Measurements from ENCODE around the gene MAP7D2. TPM values are rescaled to one million over a fixed set of nuclear protein-coding genes. Genes with fewer than 3 reads are reported as not detected.

MAP7D2 gene
- total and polyA plus RNA-seq, 2 of the 4 experiments (the other 2 are of a cell fraction): 0.18 to 0.19 TPM

- intact Hi-C loops (cut with micrococcal nuclease) (no loop called here), dilution Hi-C loops (cut with HindIII; ENCODE audit: low sequenced_read_pairs, unreplicated experiment) (no loop called here), in situ Hi-C loops (cut with MboI; ENCODE audit: low sequenced_read_pairs) (no loop called here)
- Histone ChIP-seq H3K14ac (replicated peaks; ENCODE audit: low read depth, low read length) (no peak overlapping the region), H2BK15ac (ENCODE audit: low read depth, low read length) (no peak overlapping the region), H4K5ac (ENCODE audit: low read depth, low read length) (no peak overlapping the region), H3K9me1 (ENCODE audit: insufficient read depth, low read length) (no peaks in the 10 kb centered on the region), H3K4me2 (ENCODE audit: low read depth, low read length) (no peak overlapping the region), H4K8ac (ENCODE audit: low read depth in 2 of 2, low read length in 2 of 2) (no peak overlapping the region), H2AK9ac (replicated peaks; ENCODE audit: low read depth, low read length, poor library complexity) (no peak overlapping the region), H2BK120ac (ENCODE audit: low read depth, low read length) (no peak overlapping the region), H3K36me3 (ENCODE audit: control insufficient read depth, insufficient read depth, low read length) (no peaks in the 10 kb centered on the region), H3K79me1 (ENCODE audit: low read depth in 1 of 2, low read length in 2 of 2) (no peaks in the 10 kb centered on the region), H3K4me1 (ENCODE audit: control insufficient read depth, insufficient read depth, low read length) (no peaks in the 10 kb centered on the region), H3K4ac (ENCODE audit: low read depth, low read length) (no peak overlapping the region), H3K9ac (ENCODE audit: low read depth, low read length) (no peak overlapping the region), H2BK5ac (ENCODE audit: low read depth, low read length, poor library complexity, severe bottlenecking) (no peak overlapping the region), H2AFZ (replicated peaks; ENCODE audit: low read length, poor library complexity) (no peak overlapping the region), H3K27me3 (ENCODE audit: control insufficient read depth, insufficient read depth, low read length) (peaks cover 12% of the 10 kb centered on the region), H3K23ac (ENCODE audit: low read depth, low read length) (no peak overlapping the region), H3K56ac (ENCODE audit: extremely low read depth, insufficient read depth, low read length) (no peak overlapping the region), H4K20me1 (ENCODE audit: insufficient read depth, low read length) (no peaks in the 10 kb centered on the region), H3K4me3 (ENCODE audit: insufficient read depth, low read depth, low read length) (no peak overlapping the region), H3K18ac (ENCODE audit: low read depth, low read length) (no peak overlapping the region), H4K91ac (ENCODE audit: insufficient read depth, low read depth, low read length) (no peak overlapping the region), H3K27ac (ENCODE audit: insufficient read depth, low read length) (no peak overlapping the region), H3K9me3 (ENCODE audit: control insufficient read depth, insufficient read depth, low read length) (peaks cover 13% of the 10 kb centered on the region), H2AK5ac (ENCODE audit: low read depth, low read length) (no peak overlapping the region), H2BK20ac (ENCODE audit: low read depth, low read length) (no peak overlapping the region)
- WGBS, 2 experiments (ENCODE audit: extremely low coverage in 2 of 2, insufficient read length in 1 of 2): no CpG with 5 or more reads among the region's 1 CpG
- POLR2A ChIA-PET (ENCODE audit: unreplicated experiment): no interaction called here
- TF ChIP-seq SMC3 (IDR thresholded peaks at IDR 0.05; ENCODE audit: low read depth, low read length): no peak
- TF ChIP-seq CEBPB (IDR thresholded peaks at IDR 0.05; ENCODE audit: low read depth, low read length): no peak
- TF ChIP-seq ELK1 (IDR thresholded peaks at IDR 0.05; ENCODE audit: borderline replicate concordance, low read depth, low read length): no peak
- no peak for TF ChIP-seq USF2 (IDR thresholded peaks at IDR 0.05; ENCODE audit: low read depth, low read length)
- no peak for TF ChIP-seq MXI1 (IDR thresholded peaks at IDR 0.05; ENCODE audit: borderline replicate concordance, low read depth, low read length)
- TF ChIP-seq MAFK (IDR thresholded peaks at IDR 0.05; ENCODE audit: low read depth, low read length): no peak
- no peak for TF ChIP-seq BHLHE40 (IDR thresholded peaks at IDR 0.05; ENCODE audit: low read depth, low read length)
- TF ChIP-seq NFE2L2 (IDR thresholded peaks at IDR 0.05; ENCODE audit: low read depth, low read length): no peak
- no peak for TF ChIP-seq POLR2A (IDR thresholded peaks at IDR 0.05; ENCODE audit: low read depth, low read length)
- BruUV-seq (replicated peaks): no TSS peak
- CTCF ChIA-PET: no interaction called here
- DNase-seq: no peak
- ATAC-seq (ENCODE audit: low read depth): no peak
These were observed 101.3 kb downstream of the MAP7D2 start for GRCh38 chrX:20015422-20015821.

Measured in IMR-90 (cell line).